GM23338 (cell line): ENCODE measurements around the gene TRIM14. TPM values are rescaled to one million over a fixed set of nuclear protein-coding genes. Genes with fewer than 3 reads are reported as not detected.

Source experiments
- ATAC-seq: fragments of 200-7000 bp; cut with Tn5 transposase; 3 replicates; pipeline ENCODE4 v1.9.1; 2020
- DNase-seq: peaks from one replicate; pipeline ENCODE4 v3.0.0-alpha.2; 2015; ENCODE audit warnings: low spot score
- H2AFZ ChIP-seq: fragments of 200-600 bp; sonication (generic); 2 replicates; pipeline ENCODE4 v1.8.0; 2016; ENCODE audit warnings: antibody characterized with exemption, mild to moderate bottlenecking, moderate library complexity
- H3F3A ChIP-seq: fragments of 200-600 bp; sonication (generic); replicated peaks from 2 replicates; pipeline ENCODE4 v1.8.0; 2017; ENCODE audit warnings: antibody characterized with exemption, mixed run types, low read depth
- H3K27ac ChIP-seq: fragments of 200-600 bp; sonication (generic); 2 replicates; pipeline ENCODE4 v1.6.1; 2016; ENCODE audit warnings: low read depth
- H3K27me3 ChIP-seq: fragments of 200-600 bp; sonication (generic); 2 replicates; pipeline ENCODE4 v1.8.0; 2016; ENCODE audit warnings: mild to moderate bottlenecking, mixed run types, moderate library complexity; ENCODE audit not compliant: insufficient read depth
- H3K36me3 ChIP-seq: fragments of 200-600 bp; sonication (generic); 2 replicates; pipeline ENCODE4 v1.8.0; 2016; ENCODE audit warnings: mild to moderate bottlenecking; ENCODE audit not compliant: insufficient read depth
- H3K4me1 ChIP-seq: fragments of 200-600 bp; sonication (generic); 2 replicates; pipeline ENCODE4 v1.8.0; 2016; ENCODE audit warnings: mild to moderate bottlenecking, moderate library complexity; ENCODE audit not compliant: insufficient read depth
- H3K4me2 ChIP-seq: fragments of 200-600 bp; sonication (generic); 2 replicates; pipeline ENCODE4 v1.7.1; 2017; ENCODE audit warnings: mixed run types
- H3K4me3 ChIP-seq: fragments of 200-600 bp; sonication (generic); 2 replicates; pipeline ENCODE4 v1.6.1; 2016; ENCODE audit warnings: mixed run types
- H3K79me2 ChIP-seq: fragments of 200-600 bp; sonication (generic); replicated peaks from 2 replicates; pipeline ENCODE4 v1.8.0; 2017; ENCODE audit warnings: mild to moderate bottlenecking; ENCODE audit not compliant: insufficient read depth
- H3K9me2 ChIP-seq: fragments of 200-600 bp; sonication (generic); 2 replicates; pipeline ENCODE4 v1.8.0; 2017; ENCODE audit not compliant: insufficient read depth
- H4K20me1 ChIP-seq: fragments of 200-600 bp; sonication (generic); replicated peaks from 2 replicates; pipeline ENCODE4 v1.8.0; 2017; ENCODE audit warnings: mild to moderate bottlenecking; ENCODE audit not compliant: insufficient read depth
- H3K27ac Mint-ChIP-seq: 2 replicates; pipeline ENCODE4 v1.8.0; 2020; ENCODE audit warnings: inconsistent platforms, mild to moderate bottlenecking, moderate library complexity, mixed read lengths
- H3K27me3 Mint-ChIP-seq: 3 replicates; pipeline ENCODE4 v1.8.0; 2022; ENCODE audit warnings: low read depth, mild to moderate bottlenecking, moderate library complexity, mixed read lengths, inconsistent platforms; ENCODE audit not compliant: insufficient read depth, poor library complexity
- H3K36me3 Mint-ChIP-seq: 3 replicates; pipeline ENCODE4 v1.8.0; 2021; ENCODE audit warnings: low read depth, mild to moderate bottlenecking, inconsistent platforms, moderate library complexity, mixed read lengths
- H3K4me1 Mint-ChIP-seq: 3 replicates; pipeline ENCODE4 v1.8.0; 2020; ENCODE audit warnings: mild to moderate bottlenecking, inconsistent platforms, mixed read lengths
- H3K4me3 Mint-ChIP-seq: 3 replicates; pipeline ENCODE4 v1.8.0; 2021; ENCODE audit warnings: moderate library complexity, mild to moderate bottlenecking, inconsistent platforms, mixed read lengths
- H3K9me3 Mint-ChIP-seq: 3 replicates; pipeline ENCODE4 v1.8.0; 2020; ENCODE audit warnings: moderate library complexity, mild to moderate bottlenecking, inconsistent platforms, mixed read lengths
- CREB1 ChIP-seq: fragments of 250-450 bp; sonication (Bioruptor Pico); IDR thresholded peaks from 2 replicates; pipeline ENCODE4 v1.5.0; 2020; ENCODE audit warnings: low read depth, mild to moderate bottlenecking, moderate library complexity
- CTCF ChIP-seq, 2 experiments: fragments of 200-600 bp in 1 of 2; sonication (generic) in 1 of 2; conservative IDR thresholded peaks; 2 replicates each; pipeline versions ENCODE4 v1.5.1 to v1.6.1; 2016 to 2017; ENCODE audit warnings: antibody characterized with exemption in 2 of 2, low read depth in 2 of 2, mild to moderate bottlenecking in 2 of 2, moderate library complexity in 1 of 2
- ETS1 ChIP-seq: IDR thresholded peaks from 2 replicates; pipeline ENCODE4 v1.6.1; 2016; ENCODE audit warnings: antibody characterized with exemption
- EZH2 ChIP-seq: fragments of 200-600 bp; sonication (generic); IDR thresholded peaks from one replicate; pipeline ENCODE4 v1.8.0; 2017; ENCODE audit warnings: antibody characterized with exemption, mild to moderate bottlenecking, low read depth; ENCODE audit not compliant: unreplicated experiment
- EZH2phosphoT487 ChIP-seq: fragments of 200-600 bp; sonication (generic); IDR thresholded peaks from one replicate; pipeline ENCODE4 v1.8.1; 2018; ENCODE audit warnings: antibody characterized with exemption; ENCODE audit not compliant: unreplicated experiment
- POLR2AphosphoS5 ChIP-seq: IDR thresholded peaks from 2 replicates; pipeline ENCODE4 v1.6.1; 2016; ENCODE audit warnings: antibody characterized with exemption, low read depth
- STAT1 ChIP-seq: IDR thresholded peaks from one replicate; pipeline ENCODE4 v1.6.1; 2016; ENCODE audit warnings: antibody characterized with exemption; ENCODE audit not compliant: unreplicated experiment
- ZNF462 ChIP-seq: fragments of 250-450 bp; sonication (Bioruptor Pico); IDR thresholded peaks from 2 replicates; pipeline ENCODE4 v1.5.0; 2020; ENCODE audit warnings: mild to moderate bottlenecking, moderate library complexity
- polyA plus RNA-seq: library from polyadenylated mRNA; unstranded; fragments of >200 nt; fragmentation: Nextera tagmentation; extraction: Ambion mirVana; gene quantifications from 2 replicates; pipeline ENCODE4 v1.2.1, GENCODE V29; 2016
- total RNA-seq: library from RNA; depleted of rRNA; stranded (reverse); fragments of >200 nt; shearing (Covaris generic); gene quantifications from 2 replicates; pipeline ENCODE4 v1.2.3, GENCODE V29; 2014

The TRIM14 gene
- total and polyA plus RNA-seq, 2 experiments from 2014 or later: 17.2 to 25.3 TPM

GRCh38 chr9:98087420-98088354 lies 31.3 kb downstream of the TRIM14 start:
- Mint-ChIP-seq H3K4me3 (peak overlapping the region; percentile 59; the same call in 2 of the 3 replicates), H3K27me3 (peaks cover 18% of the 10 kb centered on the region), H3K9me3 (peaks cover 6% of the 10 kb centered on the region; the same call in 2 of the 3 replicates), H3K4me1 (peaks cover 48% of the 10 kb centered on the region), H3K36me3 (peaks cover 25% of the 10 kb centered on the region), H3K27ac (no peak overlapping the region)
- peaks cover 34% of the 10 kb centered on the region for H3K4me1 ChIP-seq
- H3F3A ChIP-seq: 0 out of 2 replicates have a peak, but pooled peaks cover 9% of the 10 kb centered on the region
- DNase-seq (peak; percentile 86), ATAC-seq (peak; percentile 77)
- H3K4me2 ChIP-seq: peak overlapping the region; percentile 69; the same call in 1 of the 2 replicates
- no peaks in the 10 kb centered on the region for H3K79me2 ChIP-seq
- peak overlapping the region; percentile 47 for H3K4me3 ChIP-seq
- H4K20me1 ChIP-seq: no peaks in the 10 kb centered on the region; the same call in 1 of the 2 replicates
- no peaks in the 10 kb centered on the region for H3K36me3 ChIP-seq
- H3K9me2 ChIP-seq: no peaks in the 10 kb centered on the region
- H3K27ac ChIP-seq: no peak overlapping the region
- no peak for TF ChIP-seq ZNF462
- no peak for TF ChIP-seq EZH2phosphoT487
- TF ChIP-seq ETS1: no peak
- TF ChIP-seq CTCF (conservative IDR thresholded peaks at IDR 0.05; ENCODE audit: low read depth in 2 of 2): peak in 1 of 2 experiments; percentile 30; a peak in 3 of 4 replicates
- TF ChIP-seq STAT1: no peak
- peak; percentile 44 for TF ChIP-seq CREB1 (CRISPR knock-in tag)
- TF ChIP-seq POLR2AphosphoS5: no peak
- TF ChIP-seq EZH2: no peak
- peaks cover 18% of the 10 kb centered on the region; the same call in 1 of the 2 replicates for H3K27me3 ChIP-seq
- H2AFZ ChIP-seq: no peak overlapping the region
